Activated T-helper 1 cell treated with anti-CD3 and anti-CD28 coated beads, Interleukin-2, amount 50 U/mL, for 16 hours (primary cell): ENCODE data around the gene RNF223.

ENCODE experiments used
- DNase-seq, 2 donors: peaks; one replicate each; pipeline ENCODE4 v3.0.0-alpha.2; 2020; ENCODE audit warnings: low read depth in 1 of 2, low spot score in 1 of 2

The RNF223 gene

DNA sequence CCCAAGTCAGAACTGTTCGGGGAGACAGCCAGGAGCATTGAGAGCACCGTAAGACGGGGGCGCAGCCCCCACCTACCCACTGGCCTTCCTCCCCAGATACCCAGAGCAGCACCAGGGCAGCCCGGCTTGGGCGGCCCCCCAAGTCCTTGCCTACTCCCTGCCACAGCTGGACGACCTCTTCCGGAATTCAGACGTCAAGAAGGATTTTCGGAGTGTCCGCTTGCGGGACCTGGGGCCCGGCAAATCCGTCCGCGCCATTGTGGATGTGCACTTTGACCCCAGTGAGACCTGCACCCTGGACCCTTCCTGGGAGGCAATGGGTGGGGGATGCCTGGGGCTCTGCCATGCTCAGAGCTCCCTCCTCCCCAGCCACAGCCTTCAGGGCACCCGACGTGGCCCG lies 26.7 kb downstream of the RNF223 start:
- no peak for DNase-seq

DNA sequence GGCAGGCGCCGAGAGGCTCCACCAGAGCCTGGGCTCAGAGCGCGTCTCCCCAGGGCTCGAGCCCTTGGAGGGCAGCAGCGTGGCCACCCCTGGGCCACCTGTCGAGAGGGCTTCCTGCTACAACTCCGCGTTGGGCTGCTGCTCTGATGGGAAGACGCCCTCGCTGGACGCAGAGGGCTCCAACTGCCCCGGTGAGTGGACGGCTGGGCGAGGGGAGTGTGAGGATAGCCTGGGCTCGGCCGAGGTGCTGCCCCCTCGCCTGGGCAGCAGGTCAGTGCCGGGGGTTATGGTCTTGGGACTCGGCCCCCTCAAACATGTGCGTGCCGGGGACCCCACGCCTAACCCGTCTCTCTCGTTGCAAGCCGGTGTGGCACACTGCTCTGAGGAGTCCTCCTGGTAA lies 27.3 kb downstream of the RNF223 start:
- no peak for DNase-seq

GRCh38 chr1:1046243-1046642 lies 27.9 kb downstream of the RNF223 start:
- DNase-seq = no peak

- DNase-seq = no peak
These were observed 29.0 kb downstream of the RNF223 start for GRCh38 chr1:1045129-1045528.

DNA sequence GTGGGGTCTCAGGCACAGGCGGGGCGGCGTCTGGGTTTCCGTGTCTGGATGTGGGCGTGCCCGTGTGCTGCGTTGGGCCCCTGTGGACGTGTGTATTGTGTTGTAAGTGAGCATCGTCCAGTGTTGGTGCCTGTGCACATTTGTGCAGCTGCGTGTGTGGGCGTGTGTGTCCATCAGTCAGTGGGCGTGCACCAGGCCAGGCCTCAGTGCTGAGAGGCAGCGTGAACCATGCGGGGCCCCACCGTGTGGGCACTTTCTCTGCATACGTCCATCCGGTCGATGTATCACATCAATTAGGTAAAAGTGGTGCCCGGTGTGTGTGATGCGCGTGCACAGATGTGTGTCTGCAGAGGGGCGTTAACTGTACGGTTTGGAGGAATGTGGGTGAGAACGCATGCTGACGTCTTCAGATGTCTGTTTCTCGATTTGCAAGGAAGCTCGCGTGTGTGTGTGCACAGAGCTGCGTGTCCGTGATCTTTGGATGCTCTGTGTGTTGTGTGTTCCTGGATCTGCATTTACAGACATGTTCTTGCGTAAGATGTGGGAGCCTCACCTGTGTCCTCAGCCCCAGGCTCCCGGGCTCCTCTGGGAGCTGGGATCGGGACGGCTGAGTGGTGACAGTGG lies 29.5 kb downstream of the RNF223 start:
- DNase-seq = no peak

DNA sequence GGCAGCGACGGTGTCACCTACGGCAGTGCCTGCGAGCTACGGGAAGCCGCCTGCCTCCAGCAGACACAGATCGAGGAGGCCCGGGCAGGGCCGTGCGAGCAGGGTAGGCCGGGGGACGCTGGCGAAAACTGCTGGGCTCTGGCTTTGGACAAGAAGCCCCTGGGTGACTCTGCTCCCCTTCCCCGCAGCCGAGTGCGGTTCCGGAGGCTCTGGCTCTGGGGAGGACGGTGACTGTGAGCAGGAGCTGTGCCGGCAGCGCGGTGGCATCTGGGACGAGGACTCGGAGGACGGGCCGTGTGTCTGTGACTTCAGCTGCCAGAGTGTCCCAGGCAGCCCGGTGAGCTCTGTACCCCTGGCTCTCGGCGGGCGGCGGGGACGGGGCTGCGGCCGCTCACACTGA lies 30.2 kb downstream of the RNF223 start:
- no peak for DNase-seq

GRCh38 chr1:1043411-1043810 lies 30.7 kb downstream of the RNF223 start:
- no peak for DNase-seq

GRCh38 chr1:1042835-1043234 lies 31.3 kb downstream of the RNF223 start:
- DNase-seq = no peak

DNA sequence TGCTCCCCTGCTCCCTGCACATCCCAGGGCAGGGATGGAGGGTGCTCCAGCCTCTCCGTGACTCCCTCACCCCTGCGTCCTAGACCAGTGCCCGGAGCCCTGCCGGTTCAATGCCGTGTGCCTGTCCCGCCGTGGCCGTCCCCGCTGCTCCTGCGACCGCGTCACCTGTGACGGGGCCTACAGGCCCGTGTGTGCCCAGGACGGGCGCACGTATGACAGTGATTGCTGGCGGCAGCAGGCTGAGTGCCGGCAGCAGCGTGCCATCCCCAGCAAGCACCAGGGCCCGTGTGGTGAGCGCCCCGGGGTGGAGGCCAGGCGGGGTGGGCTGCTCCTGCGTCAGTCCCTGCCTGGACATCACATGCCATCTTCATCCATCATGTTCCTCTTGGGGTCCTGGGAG lies 32.2 kb downstream of the RNF223 start:
- DNase-seq = no peak

DNA sequence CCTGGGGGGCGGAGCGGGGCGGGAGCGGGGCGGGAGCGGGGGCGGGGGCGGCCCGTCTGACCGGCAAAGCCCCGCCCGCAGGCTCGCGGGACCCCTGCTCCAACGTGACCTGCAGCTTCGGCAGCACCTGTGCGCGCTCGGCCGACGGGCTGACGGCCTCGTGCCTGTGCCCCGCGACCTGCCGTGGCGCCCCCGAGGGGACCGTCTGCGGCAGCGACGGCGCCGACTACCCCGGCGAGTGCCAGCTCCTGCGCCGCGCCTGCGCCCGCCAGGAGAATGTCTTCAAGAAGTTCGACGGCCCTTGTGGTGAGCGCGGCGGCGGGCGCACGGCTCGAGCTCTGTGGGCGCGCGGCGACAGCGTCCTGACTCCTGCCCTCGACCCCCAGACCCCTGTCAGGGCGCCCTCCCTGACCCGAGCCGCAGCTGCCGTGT lies 33.0 kb downstream of the RNF223 start:
- DNase-seq = no peak

DNA sequence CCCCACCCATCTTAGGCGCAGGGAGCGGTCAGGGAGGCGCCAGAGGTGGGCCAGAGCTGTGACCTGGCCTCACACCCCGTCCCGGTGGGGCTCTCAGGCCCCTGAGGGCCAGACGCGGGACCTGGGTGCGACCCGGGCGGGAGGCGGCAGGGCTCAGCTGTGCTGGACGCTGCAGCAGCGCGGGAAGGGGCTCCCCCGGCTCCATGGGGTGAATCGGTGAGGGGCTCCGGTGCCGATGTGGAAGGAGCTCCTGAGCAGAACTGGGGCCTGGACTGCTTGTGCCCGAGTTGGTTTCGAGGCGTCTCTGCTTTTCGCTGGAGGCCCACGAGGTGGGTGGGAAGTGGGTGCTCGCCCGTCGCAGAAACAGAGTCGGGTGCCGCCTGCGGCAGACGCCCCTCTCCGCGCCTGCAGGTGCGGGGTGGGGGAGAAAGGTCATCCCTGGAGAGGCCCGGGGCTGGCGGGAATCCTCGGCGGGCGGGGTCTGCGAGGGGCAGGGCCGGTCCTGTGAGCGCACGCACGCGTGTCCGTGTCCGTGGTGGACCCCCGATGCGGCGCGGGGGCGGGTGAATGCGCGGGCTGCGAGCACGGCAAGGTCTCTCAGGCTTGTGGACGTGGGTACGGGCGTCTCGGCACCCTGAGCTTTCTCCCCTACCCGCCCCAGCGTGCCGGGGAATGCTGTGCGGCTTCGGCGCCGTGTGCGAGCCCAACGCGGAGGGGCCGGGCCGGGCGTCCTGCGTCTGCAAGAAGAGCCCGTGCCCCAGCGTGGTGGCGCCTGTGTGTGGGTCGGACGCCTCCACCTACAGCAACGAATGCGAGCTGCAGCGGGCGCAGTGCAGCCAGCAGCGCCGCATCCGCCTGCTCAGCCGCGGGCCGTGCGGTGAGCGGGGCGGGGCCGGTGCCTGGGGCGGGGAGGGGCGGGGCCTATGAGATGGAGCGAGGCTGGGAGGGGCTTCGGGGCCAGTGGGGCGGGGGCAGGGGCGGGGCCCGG lies 33.8 kb downstream of the RNF223 start:
- DNase-seq = peak; percentile 54 to 71

DNA sequence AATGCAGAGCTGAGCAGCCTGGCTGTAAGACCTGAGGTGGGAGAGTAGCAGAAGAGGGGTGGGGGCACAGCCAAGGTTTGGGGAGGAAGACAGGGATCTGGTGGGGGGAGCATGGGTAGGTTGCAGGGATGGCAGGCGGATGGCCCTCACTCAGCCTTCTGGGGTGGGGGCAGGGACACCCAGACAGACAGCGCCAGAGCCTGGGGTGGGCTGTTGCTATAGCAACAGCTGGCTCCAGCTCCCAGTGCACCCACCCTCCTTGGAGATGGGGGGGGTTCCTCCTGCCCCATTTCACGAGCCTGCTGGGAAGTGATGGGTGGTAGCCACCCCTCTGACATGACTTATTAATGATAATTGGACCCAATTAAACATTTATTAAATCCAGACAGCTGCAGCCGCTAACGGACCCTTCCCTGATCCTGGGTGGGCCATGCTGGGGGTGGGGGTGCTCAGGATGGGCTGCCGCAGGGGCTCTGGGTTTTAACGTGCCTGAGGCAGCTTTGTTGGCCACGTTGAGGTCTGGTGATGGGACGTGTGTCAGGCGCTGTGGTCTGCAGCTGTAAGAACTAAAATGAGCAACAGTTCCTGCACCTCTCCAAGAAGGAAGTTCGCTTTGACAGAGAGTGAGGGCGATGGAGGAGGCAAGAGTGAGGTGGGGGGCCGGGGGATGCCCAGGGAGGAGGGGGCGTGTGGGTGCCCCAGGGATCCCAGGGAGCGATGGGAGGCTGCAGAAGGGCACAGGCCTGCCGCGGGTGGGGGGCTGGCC lies 34.8 kb downstream of the RNF223 start:
- no peak for DNase-seq

DNA sequence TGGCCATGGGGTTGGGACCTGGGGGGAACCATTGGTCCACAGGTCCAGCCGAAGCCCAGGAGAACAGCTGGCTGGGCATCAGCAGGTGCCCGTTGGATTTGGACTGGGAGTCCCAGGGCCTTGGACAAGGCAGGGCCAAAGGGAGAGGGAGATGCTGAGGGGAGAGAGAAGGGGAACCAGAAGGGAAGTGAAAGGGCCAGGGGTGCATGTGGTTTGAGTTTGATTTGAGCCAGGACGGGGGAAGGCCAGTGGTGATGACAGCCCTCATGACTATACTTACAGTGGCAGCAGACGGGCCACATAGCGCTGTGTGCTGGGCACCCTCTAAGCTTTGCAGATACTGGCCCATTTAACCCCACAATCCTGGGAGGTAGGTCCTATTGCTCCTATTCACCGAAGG lies 35.4 kb downstream of the RNF223 start:
- DNase-seq = no peak

- no peak for DNase-seq
These were observed 36.5 kb downstream of the RNF223 start for GRCh38 chr1:1037366-1038327.

GRCh38 chr1:1035291-1035943 lies 38.7 kb downstream of the RNF223 start:
- no peak for DNase-seq

- no peak for DNase-seq
These were observed 39.7 kb downstream of the RNF223 start for GRCh38 chr1:1034439-1034781.

DNA sequence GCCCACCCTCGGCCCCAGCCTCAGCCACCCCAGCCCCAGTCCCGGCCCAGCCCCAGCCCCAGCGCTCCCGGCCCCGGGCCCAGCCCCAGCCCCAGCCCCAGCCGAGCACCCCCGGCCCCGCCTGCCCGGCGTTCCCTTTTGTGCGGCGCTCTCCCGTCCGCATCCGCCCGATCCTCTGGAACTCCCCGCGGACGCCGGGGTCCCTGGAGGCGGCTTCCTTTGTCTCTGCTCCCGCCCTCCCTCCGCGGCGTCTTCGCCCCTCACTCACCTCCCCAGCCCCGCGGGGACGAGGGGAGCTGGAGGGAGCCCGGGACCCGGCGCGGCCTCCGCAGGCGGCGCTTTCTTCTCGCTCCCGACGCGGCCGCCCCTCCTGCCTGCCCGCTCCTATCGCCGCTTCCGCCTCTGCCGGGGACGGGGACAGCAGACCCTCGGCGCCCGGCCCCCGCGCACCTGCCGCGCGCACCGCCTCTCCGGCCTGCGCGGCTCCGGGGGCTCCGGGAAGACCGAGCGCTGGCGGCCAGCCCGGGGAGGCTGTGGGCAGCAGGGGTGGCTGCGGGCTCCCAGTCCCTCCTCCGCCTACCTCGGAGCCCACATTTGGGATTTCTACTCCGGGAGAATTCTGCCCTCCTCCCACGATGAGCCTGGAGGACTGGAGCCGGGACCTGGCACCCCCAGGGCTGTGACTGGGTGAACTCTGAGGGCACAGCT lies 40.2 kb downstream of the RNF223 start:
- no peak for DNase-seq

DNA sequence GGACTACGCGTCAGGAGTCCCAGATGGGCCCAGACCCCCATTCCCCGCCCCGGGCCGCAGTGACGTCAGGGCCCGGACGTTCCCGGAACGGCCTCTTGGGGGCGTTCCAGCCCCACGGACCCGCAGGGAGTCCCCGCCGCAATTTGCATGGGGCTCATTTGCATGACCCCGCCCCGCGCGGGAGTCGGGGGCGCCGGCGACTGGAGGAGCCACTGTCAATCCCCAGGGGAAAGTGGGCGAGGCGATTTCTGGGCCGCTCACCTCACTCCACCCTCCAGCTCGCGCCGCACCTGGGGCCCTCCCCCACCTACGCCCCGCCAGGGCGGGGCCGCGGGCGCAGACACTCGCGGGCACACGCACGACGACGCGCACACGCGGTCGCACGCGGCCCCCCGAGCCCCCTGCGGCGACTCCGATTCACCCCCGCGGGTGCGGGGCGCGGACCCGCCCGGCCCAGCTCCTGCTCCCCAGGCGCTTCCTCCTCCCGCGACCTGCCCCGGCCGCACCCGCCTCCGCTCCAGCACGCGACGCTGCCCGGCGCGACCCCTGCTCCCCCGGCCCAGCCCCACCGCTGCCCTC lies 41.0 kb downstream of the RNF223 start:
- DNase-seq = peak; percentile 52 to 82

DNA sequence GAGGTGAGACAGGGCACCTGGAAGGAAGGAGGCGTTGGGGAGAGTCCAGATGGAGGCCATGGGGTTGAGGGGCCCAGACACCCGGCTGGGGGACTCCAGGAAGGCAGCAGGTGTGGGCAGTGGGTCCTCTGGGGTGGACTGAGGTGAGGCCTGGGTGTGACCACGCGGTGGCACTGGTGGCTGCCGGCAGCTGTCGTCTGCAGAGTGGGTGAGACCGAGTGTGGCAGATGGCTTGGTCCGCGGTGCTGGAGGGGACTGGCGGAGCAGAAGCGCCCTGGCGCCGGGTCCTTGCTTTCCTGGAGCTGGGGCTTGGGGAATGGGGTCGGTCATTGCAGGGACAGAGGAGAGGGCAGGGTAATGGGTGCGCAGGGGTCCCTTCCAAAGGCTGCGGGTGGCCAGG lies 41.7 kb downstream of the RNF223 start:
- DNase-seq = no peak
